Endodermal cell (in vitro differentiated cells): ENCODE results near the gene MDH1B. TPM values are rescaled to one million over a fixed set of nuclear protein-coding genes. Genes with fewer than 3 reads are reported as not detected.

ENCODE experiments used
- DNase-seq: peaks from one replicate; pipeline ENCODE4 v3.0.0-alpha.2; 2017
- H3K27ac ChIP-seq: 2 replicates; pipeline ENCODE4 v1.5.1; 2013; ENCODE audit warnings: mild to moderate bottlenecking, low read depth, low read length, moderate library complexity
- H3K27me3 ChIP-seq: 2 replicates; pipeline ENCODE4 v1.6.1; 2013; ENCODE audit warnings: mild to moderate bottlenecking, low read length, moderate library complexity; ENCODE audit not compliant: insufficient read depth, control insufficient read depth, poor library complexity, severe bottlenecking
- H3K36me3 ChIP-seq: 2 replicates; pipeline ENCODE4 v1.7.0; 2013; ENCODE audit warnings: mild to moderate bottlenecking, low read length, moderate library complexity; ENCODE audit not compliant: control insufficient read depth, insufficient read depth
- H3K4me1 ChIP-seq: one replicate; pipeline ENCODE4 v1.7.0; 2013; ENCODE audit warnings: low read length; ENCODE audit not compliant: control insufficient read depth, insufficient read depth
- H3K4me3 ChIP-seq: 2 replicates; pipeline ENCODE4 v1.5.1; 2013; ENCODE audit warnings: mild to moderate bottlenecking, low read length, moderate library complexity
- H3K9ac ChIP-seq: 2 replicates; pipeline ENCODE4 v1.6.1; 2013; ENCODE audit warnings: mild to moderate bottlenecking, low read length, moderate library complexity; ENCODE audit not compliant: poor library complexity, severe bottlenecking; ENCODE audit errors: extremely low read depth
- H3K9me3 ChIP-seq: 2 replicates; pipeline ENCODE4 v1.6.1; 2013; ENCODE audit warnings: mild to moderate bottlenecking, low read length, moderate library complexity; ENCODE audit not compliant: control insufficient read depth
- H3K27ac Mint-ChIP-seq: 2 replicates; pipeline ENCODE4 v1.8.0; 2020; ENCODE audit warnings: mixed read lengths
- H3K27me3 Mint-ChIP-seq: 2 replicates; pipeline ENCODE4 v1.8.0; 2021; ENCODE audit warnings: mild to moderate bottlenecking, mixed read lengths; ENCODE audit not compliant: insufficient read depth
- H3K36me3 Mint-ChIP-seq: 2 replicates; pipeline ENCODE4 v1.8.0; 2020; ENCODE audit warnings: low read depth, mixed read lengths
- H3K4me1 Mint-ChIP-seq: 2 replicates; pipeline ENCODE4 v1.8.0; 2020; ENCODE audit warnings: mixed read lengths
- H3K4me3 Mint-ChIP-seq: 2 replicates; pipeline ENCODE4 v1.8.0; 2020; ENCODE audit warnings: mild to moderate bottlenecking, moderate library complexity, mixed read lengths
- H3K9me3 Mint-ChIP-seq: 2 replicates; pipeline ENCODE4 v1.8.0; 2020; ENCODE audit warnings: mild to moderate bottlenecking, mixed read lengths
- CTCF ChIP-seq: fragments of 200-600 bp; sonication (generic); conservative IDR thresholded peaks from 2 replicates; pipeline ENCODE4 v1.5.0; 2021; ENCODE audit warnings: antibody characterized with exemption, mild to moderate bottlenecking
- WGBS, 2 experiments: methylation state at CpG; one replicate each; pipeline versions ENCODE4 v1.1.5 to v1.1.7; 2013; ENCODE audit warnings: missing lambda C conversion rate in 2 of 2, mixed read lengths in 1 of 2; ENCODE audit not compliant: insufficient coverage in 1 of 2, insufficient read length in 1 of 2; 5-methylcytosine and 5-hydroxymethylcytosine counted together
- total RNA-seq, 2 donors: library from RNA; stranded (reverse); fragmentation: NEBNext Ultra II Directional in 1 of 2; extraction: Animal tissue kit (Norgen Biotek cat#: 25700) in 1 of 2; gene quantifications; 2 replicates in 1 of 2; 3 replicates in 1 of 2; pipeline ENCODE4 v1.2.1, GENCODE V29; 2021

The MDH1B gene
- total RNA-seq, 2 donors from 2014 or later, result 1.5 to 2.9 TPM

- peaks cover 10% of the 10 kb centered on the region for H3K36me3 Mint-ChIP-seq
- Histone ChIP-seq H3K4me3 (no peak overlapping the region), H3K9ac (no peak overlapping the region), H3K4me1 (no peaks in the 10 kb centered on the region), H3K27ac (no peak overlapping the region), H3K36me3 (peaks cover 18% of the 10 kb centered on the region), H3K27me3 (no peaks in the 10 kb centered on the region), H3K9me3 (no peaks in the 10 kb centered on the region)
- H3K4me1 Mint-ChIP-seq, result peaks cover 10% of the 10 kb centered on the region
- WGBS, 2 experiments, result 76 to 88% methylated on average over 2 to 5 of the region's 5 CpGs
- H3K9me3 Mint-ChIP-seq, result no peaks in the 10 kb centered on the region
- no peak for TF ChIP-seq CTCF
- H3K27me3 Mint-ChIP-seq, result no peaks in the 10 kb centered on the region
- no peak for DNase-seq
- H3K4me3 Mint-ChIP-seq, result no peak overlapping the region
- no peak overlapping the region for H3K27ac Mint-ChIP-seq
Measured at GRCh38 chr2:206798000-206798399, 32.9 kb upstream of the MDH1B start.

GRCh38 chr2:206797376-206797775 lies 32.2 kb upstream of the MDH1B start:
- no peak for DNase-seq
- Mint-ChIP-seq H3K27me3 (no peaks in the 10 kb centered on the region), H3K36me3 (peaks cover 12% of the 10 kb centered on the region), H3K4me1 (peaks cover 7% of the 10 kb centered on the region), H3K4me3 (no peak overlapping the region), H3K9me3 (no peaks in the 10 kb centered on the region), H3K27ac (no peak overlapping the region)
- Histone ChIP-seq H3K27me3 (no peaks in the 10 kb centered on the region), H3K4me3 (no peak overlapping the region), H3K4me1 (no peaks in the 10 kb centered on the region), H3K9me3 (no peaks in the 10 kb centered on the region), H3K9ac (no peak overlapping the region), H3K36me3 (peaks cover 21% of the 10 kb centered on the region), H3K27ac (no peak overlapping the region)
- TF ChIP-seq CTCF, result no peak
- 75 to 92% methylated on average over 2 to 4 of the region's 4 CpGs for WGBS, 2 experiments

GRCh38 chr2:206792645-206793044 lies 27.5 kb upstream of the MDH1B start:
- DNase-seq, result no peak
- Histone ChIP-seq H3K4me1 (no peaks in the 10 kb centered on the region), H3K36me3 (peaks cover 67% of the 10 kb centered on the region), H3K27me3 (no peaks in the 10 kb centered on the region), H3K9ac (no peak overlapping the region), H3K4me3 (no peak overlapping the region), H3K27ac (no peak overlapping the region), H3K9me3 (no peaks in the 10 kb centered on the region)
- no peaks in the 10 kb centered on the region for H3K4me1 Mint-ChIP-seq
- WGBS, 2 experiments, result 82 to 97% methylated on average over 3 to 5 of the region's 5 CpGs
- no peak for TF ChIP-seq CTCF
- no peak overlapping the region for H3K27ac Mint-ChIP-seq
- no peak overlapping the region for H3K4me3 Mint-ChIP-seq
- no peaks in the 10 kb centered on the region for H3K27me3 Mint-ChIP-seq
- peaks cover 38% of the 10 kb centered on the region for H3K36me3 Mint-ChIP-seq
- no peaks in the 10 kb centered on the region for H3K9me3 Mint-ChIP-seq
